ENCODE results near the gene SSTR3.

SSTR3 gene

GRCh38 chr22:37239336-37240239 lies 27.3 kb upstream of the SSTR3 start:
- Histone ChIP-seq H3K9ac (ENCODE audit: low read length) (no peak overlapping the region; the same call in 1 of the 2 replicates), H3K36me3 (replicated peaks; ENCODE audit: low read depth, low read length) (peaks cover 79% of the 10 kb centered on the region), H3K9me3 (ENCODE audit: insufficient read depth, low read length) (no peaks in the 10 kb centered on the region), H2AFZ (ENCODE audit: low read depth, low read length) (no peak overlapping the region), H3K79me2 (ENCODE audit: low read length) (peaks cover 95% of the 10 kb centered on the region), H4K20me1 (ENCODE audit: insufficient read depth, low read length) (peaks cover 68% of the 10 kb centered on the region), H3K27ac (ENCODE audit: low read length) (peak overlapping the region; percentile 96), H3K4me3 (ENCODE audit: low read length) (no peak overlapping the region), H3K4me1 (ENCODE audit: low read length) (peaks cover 83% of the 10 kb centered on the region), H3K27me3 (ENCODE audit: low read depth, low read length) (no peaks in the 10 kb centered on the region), H3K4me2 (ENCODE audit: low read length) (peak overlapping the region; percentile 93)
- TF ChIP-seq CTCF (IDR thresholded peaks at IDR 0.05; ENCODE audit: low read depth, low read length) (no peak), EZH2phosphoT487 (IDR thresholded peaks at IDR 0.05; ENCODE audit: low read depth) (no peak)

GRCh38 chr22:37237371-37238268 lies 25.3 kb upstream of the SSTR3 start:
- TF ChIP-seq CTCF (IDR thresholded peaks at IDR 0.05; ENCODE audit: low read depth, low read length) (no peak), EZH2phosphoT487 (IDR thresholded peaks at IDR 0.05; ENCODE audit: low read depth) (no peak)
- Histone ChIP-seq H3K4me3 (ENCODE audit: low read length) (no peak overlapping the region), H3K4me1 (ENCODE audit: low read length) (peaks cover 91% of the 10 kb centered on the region)

GRCh38 chr22:37235897-37236607 lies 23.8 kb upstream of the SSTR3 start:
- Histone ChIP-seq H3K27me3 (ENCODE audit: low read depth, low read length) (no peaks in the 10 kb centered on the region), H3K4me3 (ENCODE audit: low read length) (no peak overlapping the region), H3K27ac (ENCODE audit: low read length) (peak overlapping the region; percentile 55), H3K9ac (ENCODE audit: low read length) (0 out of 2 replicates have a peak overlapping the region, but pooled peaks have one; percentile 3), H3K4me2 (ENCODE audit: low read length) (peak overlapping the region; percentile 25), H3K4me1 (ENCODE audit: low read length) (peaks cover 95% of the 10 kb centered on the region), H3K36me3 (replicated peaks; ENCODE audit: low read depth, low read length) (peaks cover 90% of the 10 kb centered on the region), H3K79me2 (ENCODE audit: low read length) (peaks cover 95% of the 10 kb centered on the region), H4K20me1 (ENCODE audit: insufficient read depth, low read length) (peaks cover 87% of the 10 kb centered on the region), H2AFZ (ENCODE audit: low read depth, low read length) (no peak overlapping the region), H3K9me3 (ENCODE audit: insufficient read depth, low read length) (no peaks in the 10 kb centered on the region)
- TF ChIP-seq EZH2phosphoT487 (IDR thresholded peaks at IDR 0.05; ENCODE audit: low read depth), result no peak
- 0 out of 2 replicates have a peak, but pooled peaks have one; percentile 5 for TF ChIP-seq CTCF (IDR thresholded peaks at IDR 0.05; ENCODE audit: low read depth, low read length)

More at GRCh38 chr22:37237371-37238268, 25.3 kb upstream of the SSTR3 start:
- H3K4me2 ChIP-seq (ENCODE audit: low read length), result peak overlapping the region; percentile 11; the same call in 1 of the 2 replicates
- no peaks in the 10 kb centered on the region for H3K27me3 ChIP-seq (ENCODE audit: low read depth, low read length)
- peaks cover 84% of the 10 kb centered on the region for H4K20me1 ChIP-seq (ENCODE audit: insufficient read depth, low read length)
- no peak overlapping the region for H3K9ac ChIP-seq (ENCODE audit: low read length)
- H3K36me3 ChIP-seq (replicated peaks; ENCODE audit: low read depth, low read length), result peaks cover 85% of the 10 kb centered on the region
- no peak overlapping the region for H2AFZ ChIP-seq (ENCODE audit: low read depth, low read length)
- peaks cover 93% of the 10 kb centered on the region for H3K79me2 ChIP-seq (ENCODE audit: low read length)
- no peak overlapping the region for H3K27ac ChIP-seq (ENCODE audit: low read length)
- H3K9me3 ChIP-seq (ENCODE audit: insufficient read depth, low read length), result no peaks in the 10 kb centered on the region

All from OCI-LY3 (cell line).